SJCRH30 (cell line): ENCODE results near the gene C1orf35. TPM values are rescaled to one million over a fixed set of nuclear protein-coding genes. Genes with fewer than 3 reads are reported as not detected.
"Not testable (repeated sequence)": the region's sequence is repeated elsewhere in the genome, so short reads cannot be mapped to it uniquely, and the experiment has no call there.

Source experiments
- DNase-seq, 2 experiments: peaks; one replicate each; pipeline ENCODE4 v3.0.0-alpha.2; 2015 to 2020
- H3K27ac ChIP-seq: fragments of 250-450 bp; sonication (Bioruptor Pico); 2 replicates; pipeline ENCODE4 v1.5.1; 2020; ENCODE audit warnings: mild to moderate bottlenecking, moderate library complexity
- H3K27me3 ChIP-seq: fragments of 250-450 bp; sonication (Bioruptor Pico); 2 replicates; pipeline ENCODE4 v1.5.1; 2020; ENCODE audit warnings: mild to moderate bottlenecking, moderate library complexity
- H3K36me3 ChIP-seq: fragments of 250-450 bp; sonication (Bioruptor Pico); 2 replicates; pipeline ENCODE4 v1.5.1; 2020; ENCODE audit warnings: mild to moderate bottlenecking, moderate library complexity
- H3K4me1 ChIP-seq: fragments of 250-450 bp; sonication (Bioruptor Pico); 2 replicates; pipeline ENCODE4 v1.5.1; 2020; ENCODE audit warnings: mild to moderate bottlenecking, moderate library complexity
- H3K4me3 ChIP-seq: fragments of 250-450 bp; sonication (Bioruptor Pico); 2 replicates; pipeline ENCODE4 v1.5.1; 2020; ENCODE audit warnings: mild to moderate bottlenecking, moderate library complexity
- H3K9me3 ChIP-seq: fragments of 250-450 bp; sonication (Bioruptor Pico); replicated peaks from 2 replicates; pipeline ENCODE4 v1.5.1; 2020; ENCODE audit warnings: mild to moderate bottlenecking, moderate library complexity
- total RNA-seq: library from RNA; depleted of rRNA; stranded (reverse); fragments of >200 nt; shearing (Covaris generic); gene quantifications from 2 replicates; pipeline ENCODE4 v1.2.3, GENCODE V29; 2014

The C1orf35 gene
- total RNA-seq, 1 experiment from 2014 or later = 22.8 TPM

DNA sequence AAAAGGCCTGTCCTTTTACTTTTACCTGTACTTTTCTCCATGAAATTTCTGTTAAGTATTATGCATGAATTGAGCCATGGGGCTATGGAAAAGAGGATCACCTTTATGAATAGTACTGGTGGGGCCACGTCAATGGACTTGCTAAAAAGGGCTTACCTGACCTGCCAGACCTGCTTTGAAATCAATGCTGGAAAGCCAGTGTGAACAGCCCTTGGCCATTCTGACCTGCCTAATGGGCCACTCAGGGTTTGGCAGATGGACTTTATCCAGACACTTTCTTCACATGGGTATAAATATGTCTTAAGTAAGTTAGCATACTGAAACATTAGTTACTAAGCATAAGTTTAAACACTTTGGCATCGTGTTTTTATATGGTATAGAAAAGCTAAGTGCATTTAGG is 28.6 kb upstream of the C1orf35 start:
- no peak overlapping the region for H3K4me3 ChIP-seq

DNA sequence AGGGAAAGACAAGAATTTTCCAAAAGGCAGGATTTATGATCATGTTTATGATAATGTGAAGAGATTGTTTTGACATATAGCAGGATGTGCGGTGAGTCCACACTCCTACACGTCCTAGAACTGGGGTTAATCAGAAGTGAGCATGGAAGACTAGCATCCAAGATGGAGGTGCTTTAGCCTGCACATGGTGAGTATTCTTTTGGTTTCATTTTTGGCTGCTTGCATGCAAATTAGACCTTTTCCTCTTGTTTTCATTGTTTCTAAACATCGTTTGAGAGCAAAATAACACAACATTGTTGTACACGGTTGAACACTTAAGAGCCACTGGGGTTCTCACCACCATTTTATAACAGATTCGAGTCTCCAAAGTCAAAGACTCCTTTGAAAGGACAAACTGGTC is 22.1 kb upstream of the C1orf35 start:
- H3K4me1 ChIP-seq = no peaks in the 10 kb centered on the region
- H3K36me3 ChIP-seq = no peaks in the 10 kb centered on the region
- no peak for DNase-seq
- no peak overlapping the region for H3K4me3 ChIP-seq
- H3K27ac ChIP-seq = no peak overlapping the region
- H3K27me3 ChIP-seq = peaks cover 12% of the 10 kb centered on the region; the same call in 1 of the 2 replicates
- H3K9me3 ChIP-seq = no peaks in the 10 kb centered on the region

More for the DNA sequence above, 28.6 kb upstream of the C1orf35 start:
- no peaks in the 10 kb centered on the region for H3K36me3 ChIP-seq
- H3K27me3 ChIP-seq = no peaks in the 10 kb centered on the region
- no peak for DNase-seq
- H3K27ac ChIP-seq = no peak overlapping the region
- H3K4me1 ChIP-seq = no peaks in the 10 kb centered on the region
- no peaks in the 10 kb centered on the region for H3K9me3 ChIP-seq

DNA sequence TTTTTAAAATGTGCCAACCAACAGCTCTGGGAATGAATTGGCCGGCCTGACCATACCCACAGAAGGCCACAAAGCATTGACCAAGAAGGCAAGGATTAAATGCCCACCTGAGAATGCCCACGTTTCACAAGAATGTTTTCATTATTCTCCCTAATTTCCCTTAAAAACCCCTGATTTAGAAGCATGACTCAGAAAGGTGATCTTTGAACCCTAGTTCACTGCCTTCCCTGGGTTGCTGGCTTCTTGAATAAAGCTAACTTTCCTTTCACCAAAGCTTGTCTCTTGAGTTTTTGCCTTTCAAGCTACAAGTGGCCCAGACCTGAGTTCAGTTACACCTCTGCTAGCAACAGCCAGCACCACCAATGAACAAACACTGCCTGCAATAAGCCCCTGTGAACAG is 20.4 kb upstream of the C1orf35 start:
- Histone ChIP-seq H3K36me3 (no peaks in the 10 kb centered on the region), H3K9me3 (no peaks in the 10 kb centered on the region; the same call in 1 of the 2 replicates), H3K27ac (no peak overlapping the region), H3K4me3 (no peak overlapping the region), H3K27me3 (peaks cover 12% of the 10 kb centered on the region; the same call in 1 of the 2 replicates), H3K4me1 (no peaks in the 10 kb centered on the region)
- no peak for DNase-seq

- Histone ChIP-seq H3K27ac (no peak overlapping the region), H3K4me3 (no peak overlapping the region), H3K27me3 (peaks cover 12% of the 10 kb centered on the region; the same call in 1 of the 2 replicates), H3K4me1 (no peaks in the 10 kb centered on the region), H3K36me3 (no peaks in the 10 kb centered on the region), H3K9me3 (no peaks in the 10 kb centered on the region; the same call in 1 of the 2 replicates)
- no peak for DNase-seq
Observed at GRCh38 chr1:228122921-228123441, 19.9 kb upstream of the C1orf35 start.

- no peaks in the 10 kb centered on the region for H3K4me1 ChIP-seq
- peaks cover 4% of the 10 kb centered on the region; the same call in 1 of the 2 replicates for H3K9me3 ChIP-seq
- H3K27me3 ChIP-seq = peaks cover 9% of the 10 kb centered on the region; the same call in 1 of the 2 replicates
- no peak for DNase-seq
- no peaks in the 10 kb centered on the region for H3K36me3 ChIP-seq
- no peak overlapping the region for H3K4me3 ChIP-seq
- H3K27ac ChIP-seq = no peak overlapping the region
Observed at GRCh38 chr1:228120857-228121489, 17.8 kb upstream of the C1orf35 start.

- DNase-seq = no peak
Observed at GRCh38 chr1:228120351-228120750, 17.2 kb upstream of the C1orf35 start.

GRCh38 chr1:228118040-228118439 is 14.9 kb upstream of the C1orf35 start:
- H3K27me3 ChIP-seq = peaks cover 4% of the 10 kb centered on the region; the same call in 1 of the 2 replicates
- no peak overlapping the region for H3K4me3 ChIP-seq
- H3K4me1 ChIP-seq = no peaks in the 10 kb centered on the region
- no peaks in the 10 kb centered on the region for H3K36me3 ChIP-seq
- no peak for DNase-seq
- peaks cover 4% of the 10 kb centered on the region for H3K9me3 ChIP-seq
- no peak overlapping the region for H3K27ac ChIP-seq

More at GRCh38 chr1:228120351-228120750, 17.2 kb upstream of the C1orf35 start:
- Histone ChIP-seq H3K4me3 (no peak overlapping the region), H3K4me1 (no peaks in the 10 kb centered on the region), H3K36me3 (no peaks in the 10 kb centered on the region), H3K9me3 (peaks cover 4% of the 10 kb centered on the region; the same call in 1 of the 2 replicates), H3K27me3 (peaks cover 9% of the 10 kb centered on the region; the same call in 1 of the 2 replicates), H3K27ac (no peak overlapping the region)

DNA sequence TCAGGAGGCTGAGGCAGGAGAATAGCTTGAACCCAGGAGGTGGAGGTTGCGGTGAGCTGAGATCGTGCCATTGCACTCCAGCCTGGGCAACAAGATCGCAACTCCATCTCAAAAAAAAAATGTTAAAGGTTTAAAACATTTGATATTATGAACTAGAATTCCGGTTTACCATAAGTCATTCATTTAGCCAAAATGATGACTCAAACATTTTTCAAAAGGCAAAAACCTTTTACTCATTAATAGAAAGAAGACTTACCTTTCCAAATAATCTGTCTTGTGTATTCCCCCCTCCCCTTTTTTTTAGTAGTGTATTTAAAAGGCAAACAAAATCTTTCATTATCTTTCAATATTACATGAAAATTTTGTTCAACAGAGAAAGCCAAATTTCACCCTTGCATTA is 14.2 kb upstream of the C1orf35 start:
- Histone ChIP-seq H3K4me3 (no peak overlapping the region), H3K9me3 (peaks cover 4% of the 10 kb centered on the region), H3K4me1 (no peaks in the 10 kb centered on the region), H3K36me3 (no peaks in the 10 kb centered on the region), H3K27me3 (no peaks in the 10 kb centered on the region), H3K27ac (no peak overlapping the region)
- DNase-seq = no peak

GRCh38 chr1:228114827-228115226 is 11.7 kb upstream of the C1orf35 start:
- peaks cover 5% of the 10 kb centered on the region for H3K4me1 ChIP-seq

DNA sequence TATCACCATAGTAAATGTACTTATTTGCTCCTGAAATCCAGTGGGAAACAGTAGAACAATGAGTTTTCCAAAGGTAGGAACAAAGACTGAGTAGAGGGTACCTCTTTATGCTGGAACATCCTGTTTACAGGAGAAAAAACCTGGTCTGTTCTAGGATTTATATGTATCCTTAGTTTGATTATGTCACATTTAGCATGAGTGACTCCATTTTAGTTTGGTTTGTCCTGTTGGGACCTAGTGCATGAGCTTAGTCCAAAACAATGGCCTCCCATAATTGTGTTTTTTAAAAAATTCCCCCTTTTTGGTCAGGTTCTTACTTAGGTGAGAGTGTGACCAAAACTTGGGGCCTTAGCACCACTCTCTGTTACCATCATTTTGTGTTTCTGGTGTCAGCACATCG is 9.5 kb upstream of the C1orf35 start:
- H3K27ac ChIP-seq = no peak overlapping the region
- no peaks in the 10 kb centered on the region for H3K27me3 ChIP-seq
- no peak overlapping the region for H3K4me3 ChIP-seq
- no peak for DNase-seq
- no peaks in the 10 kb centered on the region for H3K36me3 ChIP-seq
- H3K4me1 ChIP-seq = peaks cover 5% of the 10 kb centered on the region
- H3K9me3 ChIP-seq = peaks cover 4% of the 10 kb centered on the region

More at GRCh38 chr1:228114827-228115226, 11.7 kb upstream of the C1orf35 start:
- DNase-seq = no peak
- Histone ChIP-seq H3K4me3 (no peak overlapping the region), H3K9me3 (peaks cover 4% of the 10 kb centered on the region), H3K27me3 (no peaks in the 10 kb centered on the region), H3K27ac (no peak overlapping the region), H3K36me3 (no peaks in the 10 kb centered on the region)

DNA sequence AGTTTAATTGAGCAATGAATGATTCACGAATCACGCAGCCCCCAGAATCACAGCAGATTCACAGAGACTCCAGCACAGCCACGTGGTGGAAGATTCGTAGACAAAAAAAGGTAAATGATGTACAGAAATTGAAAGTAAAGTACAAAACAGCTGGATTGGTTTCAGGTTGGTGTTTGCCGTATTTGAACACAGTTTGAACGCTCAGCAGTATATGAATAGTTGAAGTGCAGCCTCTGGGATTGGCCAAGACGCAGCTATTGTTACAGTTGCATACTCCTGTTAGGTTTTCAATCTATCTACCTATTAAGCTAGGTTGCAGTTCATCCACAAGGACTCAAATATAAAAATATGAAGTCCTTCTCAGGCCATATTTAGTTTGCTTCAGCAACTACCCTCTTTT is 9.0 kb upstream of the C1orf35 start:
- H3K9me3 ChIP-seq = peaks cover under 1% of the 10 kb centered on the region
- no peak overlapping the region for H3K4me3 ChIP-seq
- H3K27ac ChIP-seq = no peak overlapping the region
- H3K4me1 ChIP-seq = peaks cover 5% of the 10 kb centered on the region
- H3K27me3 ChIP-seq = no peaks in the 10 kb centered on the region
- DNase-seq = no peak
- no peaks in the 10 kb centered on the region for H3K36me3 ChIP-seq

- not testable (repeated sequence) for DNase-seq, H3K4me1 ChIP-seq, H3K27ac ChIP-seq, H3K9me3 ChIP-seq, H3K4me3 ChIP-seq, H3K27me3 ChIP-seq, H3K36me3 ChIP-seq
Observed at GRCh38 chr1:228111315-228111714, 8.2 kb upstream of the C1orf35 start.

- Histone ChIP-seq H3K27ac (peak overlapping the region; percentile 91), H3K9me3 (no peaks in the 10 kb centered on the region; the same call in none of the 2 replicates), H3K27me3 (no peaks in the 10 kb centered on the region), H3K4me1 (peaks cover 5% of the 10 kb centered on the region), H3K36me3 (0 out of 2 replicates have a peak, but pooled peaks cover 2% of the 10 kb centered on the region), H3K4me3 (peak overlapping the region; percentile 94)
- DNase-seq = no peak
Observed at GRCh38 chr1:228110556-228110955, 7.4 kb upstream of the C1orf35 start.

- no peaks in the 10 kb centered on the region for H3K27me3 ChIP-seq
- H3K9me3 ChIP-seq = no peaks in the 10 kb centered on the region; the same call in none of the 2 replicates
- peak overlapping the region; percentile 94 for H3K4me3 ChIP-seq
- 0 out of 2 replicates have a peak, but pooled peaks cover 2% of the 10 kb centered on the region for H3K36me3 ChIP-seq
- peak overlapping the region; percentile 91 for H3K27ac ChIP-seq
- H3K4me1 ChIP-seq = peaks cover 5% of the 10 kb centered on the region
- peak; percentile 75 to 76 for DNase-seq
Observed at GRCh38 chr1:228109962-228110488, 6.9 kb upstream of the C1orf35 start.
